Measurements from ENCODE around the gene MAST3. TPM values are rescaled to one million over a fixed set of nuclear protein-coding genes. Genes with fewer than 3 reads are reported as not detected.
A peak's percentile ranks its signal among the peaks of the same experiment; 100 is the strongest.

Gene MAST3
- 6.3 TPM for polyA plus RNA-seq (ENCODE audit: insufficient read length)
- long read RNA-seq, donor 1, partial matches to known transcripts, result 6 of 6 reads
- long read RNA-seq, donor 1, other reads (novel, unspliced or antisense), result 0 of 6 reads
- long read RNA-seq, donor 2, result 0 reads
- long read RNA-seq, donor 3, result 0 reads
- long read RNA-seq, donor 4, result 0 reads
- long read RNA-seq, donor 5, result 0 reads
- long read RNA-seq, donor 6, result 0 reads
- long read RNA-seq, donor 7, result 0 reads
- long read RNA-seq, donor 8, result 0 reads

DNA sequence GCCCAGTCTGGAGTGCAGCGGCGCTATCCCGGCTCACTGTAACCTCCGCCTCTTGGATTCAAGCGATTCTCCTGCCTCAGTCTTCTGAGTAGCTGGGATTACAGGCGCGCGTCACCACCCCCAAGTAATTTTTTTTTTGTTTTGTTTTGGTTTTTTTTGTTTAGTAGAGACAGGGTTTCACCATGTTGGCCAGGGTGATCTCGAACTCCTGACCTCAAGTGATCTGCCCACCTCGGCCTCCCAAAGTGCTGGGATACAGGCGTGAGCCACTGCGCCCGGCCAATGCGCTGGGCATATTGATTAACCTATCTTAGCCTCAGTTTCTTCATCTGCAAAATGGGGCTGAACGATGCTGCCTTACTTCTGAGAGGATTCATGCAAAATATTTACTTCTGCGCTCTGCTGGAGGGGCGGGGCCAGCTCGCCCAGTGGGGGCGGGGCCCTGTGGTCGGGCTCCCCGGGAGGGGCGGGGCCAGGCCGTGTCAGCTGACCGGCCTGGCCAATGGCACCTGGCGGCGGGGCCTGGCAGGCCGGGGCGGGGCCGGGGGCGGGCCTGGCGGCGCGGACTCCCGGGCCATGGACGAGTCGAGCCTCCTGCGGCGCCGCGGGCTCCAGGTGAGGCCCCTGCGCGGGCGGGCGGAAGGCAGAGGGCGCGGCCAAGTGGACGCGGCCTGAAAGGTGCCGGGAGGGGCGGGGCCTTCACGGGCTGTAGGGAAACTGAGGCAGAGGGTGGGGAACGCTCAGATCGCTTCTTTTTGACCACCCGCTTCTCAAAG lies at the start of gene MAST3:
TSS of gene MAST3 (plus strand) at position 562 of the 776 bp plus-strand sequence. CDS start at position 577, 15 bp downstream.
- no peak for DNase-seq

DNA sequence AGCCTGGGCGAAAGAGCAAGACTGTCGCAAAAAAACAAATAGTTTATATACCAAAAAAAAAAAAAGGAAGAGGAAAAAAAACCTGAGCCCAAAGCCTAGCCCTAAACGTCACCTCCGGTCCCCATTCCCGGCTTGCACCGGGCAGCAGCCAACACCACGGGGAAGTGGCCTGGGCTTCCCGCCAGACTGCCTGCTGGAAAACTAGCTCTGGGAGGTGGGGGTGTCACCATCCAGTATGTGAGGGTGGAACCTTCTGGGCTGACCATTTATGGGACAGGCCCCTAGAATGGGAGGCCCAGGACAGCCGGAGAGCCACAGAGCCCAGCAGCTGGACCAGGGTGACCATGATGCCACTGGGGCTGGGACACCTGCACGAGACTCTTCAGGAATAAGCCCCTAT lies 48.2 kb upstream of the MAST3 start:
- DNase-seq, result peak; percentile 24

DNA sequence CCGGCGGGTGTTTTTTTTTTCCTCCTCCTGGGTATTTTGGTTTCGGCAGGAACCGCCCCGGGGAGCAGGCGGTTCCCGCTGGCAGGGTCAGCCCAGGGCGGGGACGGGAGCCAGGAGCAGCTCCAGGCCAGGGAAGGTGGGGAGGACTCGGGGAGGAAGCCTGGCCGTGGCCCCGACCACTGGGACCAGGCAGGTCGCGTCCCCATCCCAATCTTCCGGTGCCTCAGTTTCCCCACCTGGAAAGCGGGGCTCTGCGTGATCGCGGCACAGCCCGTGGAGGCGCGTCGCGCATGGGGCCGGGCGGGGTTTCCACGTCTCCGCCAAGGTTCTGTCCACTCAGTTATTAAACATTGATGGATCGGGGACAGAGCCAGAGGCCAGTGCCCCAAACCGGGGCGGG lies 45.7 kb upstream of the MAST3 start:
- DNase-seq, result no peak

GRCh38 chr19:18053576-18054219 lies 43.9 kb upstream of the MAST3 start:
- DNase-seq, result no peak

GRCh38 chr19:18055967-18056366 lies 41.6 kb upstream of the MAST3 start:
- DNase-seq, result no peak

DNA sequence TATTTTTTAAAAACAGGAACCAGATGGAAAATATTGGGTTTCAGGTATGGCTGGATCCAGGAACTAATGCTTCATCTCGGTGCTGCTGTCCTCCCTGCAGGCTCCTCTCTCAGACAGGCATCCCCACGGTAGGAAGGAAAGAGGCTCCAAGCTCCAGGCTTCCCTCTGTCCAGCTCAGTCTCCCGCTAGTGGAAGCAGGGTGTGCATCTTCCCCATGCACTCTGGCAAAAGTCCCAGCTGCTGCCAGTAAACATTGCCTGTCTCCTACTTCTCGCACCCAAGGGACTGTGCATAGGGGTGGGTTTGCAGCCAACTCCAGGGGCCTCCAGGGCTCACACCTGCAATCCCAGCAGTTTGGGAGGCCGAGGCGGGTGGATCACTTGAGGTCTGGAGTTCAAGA lies 40.0 kb upstream of the MAST3 start:
- DNase-seq, result no peak

DNA sequence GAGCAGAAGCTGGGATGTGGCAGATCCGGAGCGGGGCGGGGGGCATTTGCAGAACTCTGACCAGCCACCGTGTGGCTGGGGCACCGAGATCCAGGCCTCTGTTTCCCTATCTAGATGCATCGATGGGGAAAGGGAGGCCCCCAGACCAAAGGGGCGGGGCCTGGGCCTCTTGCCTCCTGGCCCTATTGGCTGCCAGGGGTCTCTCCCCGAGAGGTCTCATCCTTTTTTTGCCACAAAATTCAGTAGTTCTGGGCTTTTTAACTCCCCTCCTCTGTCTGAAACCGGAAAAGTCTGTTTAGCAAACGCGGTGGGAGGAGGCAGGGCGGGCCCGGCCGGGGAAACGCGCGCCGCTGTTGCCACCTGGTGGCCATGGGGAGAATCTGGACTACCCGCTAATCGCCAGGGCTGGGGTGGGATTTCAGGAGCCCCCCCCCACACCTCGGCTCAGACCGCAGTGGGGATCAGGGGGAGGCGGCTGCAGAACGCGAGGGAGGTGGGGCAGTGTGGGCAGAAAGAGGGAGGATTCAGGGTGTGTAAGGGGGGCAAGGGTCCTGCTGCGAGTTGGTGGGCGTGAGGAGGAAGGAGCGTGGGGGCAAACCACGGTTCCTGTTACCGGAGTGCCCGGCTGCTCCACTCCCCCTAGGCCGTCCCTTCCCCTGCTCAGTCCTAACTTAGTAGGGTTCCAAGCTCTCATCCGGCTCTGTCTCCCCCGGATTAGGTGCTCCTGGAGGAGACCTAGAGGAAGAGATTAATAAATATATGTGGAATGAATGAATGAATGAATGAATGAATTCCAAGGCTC lies 39.2 kb upstream of the MAST3 start:
- DNase-seq, result peak; percentile 83

DNA sequence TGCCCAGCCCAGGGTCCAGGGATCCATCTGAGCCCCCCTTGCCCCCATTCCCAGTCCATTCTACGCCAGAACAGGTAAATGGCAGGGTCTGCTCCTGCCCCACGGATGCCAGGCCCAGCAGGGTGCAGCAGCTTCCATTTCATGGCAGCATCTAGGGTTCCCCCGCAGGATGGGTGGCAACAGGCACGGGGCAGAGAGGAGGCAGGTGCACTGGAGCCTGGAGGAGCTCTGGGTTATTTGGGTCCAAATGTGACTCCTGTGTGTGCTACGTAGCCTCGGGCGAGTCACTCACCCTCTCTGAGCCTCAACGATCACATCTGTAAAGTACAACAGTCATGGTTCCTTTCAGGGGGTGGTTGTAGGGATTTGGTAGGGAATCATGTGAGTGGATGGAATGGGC lies 38.3 kb upstream of the MAST3 start:
- DNase-seq, result no peak

GRCh38 chr19:18059902-18060301 lies 37.7 kb upstream of the MAST3 start:
- DNase-seq, result no peak

DNA sequence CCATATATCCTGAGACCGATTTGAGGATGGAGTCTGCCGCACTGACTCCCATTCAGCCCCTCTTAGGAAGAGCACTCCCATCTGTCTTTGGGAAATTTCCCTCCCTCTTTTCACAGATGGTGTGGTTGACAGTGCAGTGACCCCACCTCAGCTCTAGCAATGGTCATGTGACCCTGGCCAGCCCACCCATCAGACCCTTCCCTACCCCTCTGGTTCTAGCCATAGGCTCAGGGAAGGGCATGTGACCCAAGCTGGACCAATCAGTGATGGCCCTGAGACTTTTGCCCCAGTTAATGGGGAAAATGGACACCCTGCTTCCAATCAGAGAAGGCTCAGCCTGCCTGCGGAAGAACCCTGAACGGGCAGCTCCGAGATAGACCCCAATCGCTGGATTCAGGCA lies 37.1 kb upstream of the MAST3 start:
- DNase-seq, result no peak

- DNase-seq, result no peak
Measured at GRCh38 chr19:18062028-18062427, 35.5 kb upstream of the MAST3 start.

DNA sequence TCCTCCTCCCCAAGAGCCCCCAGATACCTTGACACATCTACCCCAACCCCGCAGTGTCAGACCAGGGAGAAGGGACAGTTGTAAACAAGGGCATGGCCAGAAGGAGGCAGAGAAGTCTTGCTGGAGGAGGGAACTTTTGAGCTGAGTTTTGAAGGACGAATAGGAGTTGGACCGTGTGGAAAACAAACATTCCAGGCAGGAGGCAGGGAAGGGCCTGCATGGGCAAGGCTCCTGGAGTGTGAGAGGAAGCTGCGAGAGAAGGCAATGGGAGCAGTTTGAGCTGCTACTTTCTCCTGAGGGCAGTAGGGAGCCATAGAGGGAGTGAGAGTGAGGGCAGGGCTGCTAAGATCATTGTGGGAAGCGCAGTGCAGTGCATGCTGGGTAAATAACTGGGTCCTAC lies 34.1 kb upstream of the MAST3 start:
- no peak for DNase-seq

- no peak for DNase-seq
Measured at GRCh38 chr19:18065173-18065495, 32.4 kb upstream of the MAST3 start.

DNA sequence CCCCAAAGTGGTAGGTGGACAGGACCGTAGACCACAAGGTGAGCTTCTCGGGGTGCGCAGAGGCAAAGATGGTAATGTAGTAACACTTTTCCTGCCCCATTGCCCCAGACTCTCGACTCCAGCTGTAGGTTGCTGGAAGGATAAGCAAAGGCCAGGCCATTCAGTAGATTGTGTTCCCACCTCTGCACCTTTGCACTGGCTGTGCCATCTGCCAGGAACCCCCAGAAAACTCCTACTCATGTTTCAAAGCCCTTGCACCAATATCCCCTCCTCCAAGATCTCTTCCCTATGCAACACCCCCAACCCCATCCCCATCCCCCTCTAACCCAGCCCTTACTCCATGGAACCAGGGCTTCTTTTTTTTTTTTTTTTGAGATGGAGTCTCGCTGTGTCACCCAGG lies 29.2 kb upstream of the MAST3 start:
- no peak for DNase-seq

DNA sequence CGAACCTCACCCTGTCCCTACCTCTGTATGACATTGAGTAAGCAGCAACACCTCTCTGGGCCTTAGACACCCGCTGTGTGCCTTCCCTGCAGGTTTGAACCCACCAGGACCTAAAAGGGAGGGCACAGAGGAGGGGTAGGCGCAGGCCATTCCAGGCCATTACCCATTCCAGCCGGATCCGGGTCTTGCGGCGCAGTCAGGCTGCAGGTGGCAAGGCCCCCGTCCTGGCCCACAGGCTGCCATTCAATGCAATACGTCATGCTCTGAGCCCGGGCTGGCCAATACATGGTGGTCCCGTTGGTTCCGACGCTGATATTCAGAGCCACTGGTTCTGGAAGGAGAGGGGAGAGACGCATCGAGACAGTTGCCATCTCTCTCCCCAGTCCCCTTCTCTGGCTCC lies 28.2 kb upstream of the MAST3 start:
- no peak for DNase-seq

GRCh38 chr19:18070181-18070580 lies 27.4 kb upstream of the MAST3 start:
- DNase-seq, result no peak

DNA sequence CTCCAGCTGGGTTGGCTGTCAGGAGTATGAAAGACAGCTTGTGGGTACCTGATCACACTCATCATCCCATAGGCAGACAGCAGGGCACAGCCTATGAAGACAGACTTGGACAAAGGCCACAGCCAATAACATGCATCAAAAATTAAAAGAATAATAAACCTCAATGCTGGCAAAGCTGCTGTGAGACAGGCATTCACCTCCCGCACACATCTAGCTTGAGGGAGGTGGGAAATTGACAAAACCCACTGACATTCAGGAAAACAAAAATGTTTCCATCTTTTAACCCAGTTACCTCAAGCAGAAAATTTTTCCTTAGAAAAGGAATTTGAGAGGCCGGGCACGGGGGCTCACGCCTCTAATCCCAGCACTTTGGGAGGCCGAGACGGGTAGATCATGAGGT lies 25.2 kb upstream of the MAST3 start:
- no peak for DNase-seq

GRCh38 chr19:18073197-18073596 lies 24.4 kb upstream of the MAST3 start:
- no peak for DNase-seq

DNA sequence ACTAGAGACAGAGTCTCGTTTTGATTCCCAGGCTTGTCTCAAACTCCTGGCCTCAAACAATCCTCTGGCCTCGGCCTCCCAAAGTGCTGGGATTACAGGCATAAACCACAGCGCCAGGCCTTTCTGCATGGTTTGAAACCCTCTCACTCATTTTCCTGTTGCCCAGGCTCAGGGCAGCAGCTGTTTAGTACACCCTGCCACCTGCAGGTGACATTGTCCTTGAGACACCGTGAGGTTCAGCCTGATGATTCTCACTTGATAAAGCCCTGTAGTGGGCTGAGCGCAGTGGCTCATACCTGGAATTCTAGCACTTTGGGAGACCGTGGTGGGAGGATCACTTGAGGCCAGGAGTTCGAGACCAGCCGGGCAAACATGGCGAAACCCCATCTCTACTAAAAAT lies 23.4 kb upstream of the MAST3 start:
- no peak for DNase-seq

- no peak for DNase-seq
Measured at GRCh38 chr19:18083929-18084684, 13.5 kb upstream of the MAST3 start.

- no peak for DNase-seq
Measured at GRCh38 chr19:18085702-18086457, 11.7 kb upstream of the MAST3 start.
